GM13976 (cell line): ENCODE results near the gene CFAP161.

Experiments
- DNase-seq: peaks from one replicate; pipeline ENCODE4 v3.0.0; 2012; ENCODE audit warnings: low spot score
- in situ Hi-C: fragments of 300-500 bp; cut with MboI; formaldehyde crosslinking; loops from one replicate; pipeline ENCODE4 v1.12.0; 2022; ENCODE audit warnings: low sequenced_read_pairs, mixed read lengths, inconsistent platforms; ENCODE audit not compliant: unreplicated experiment
- TF ChIP-seq, protein P1 (sequence below): IDR thresholded peaks from 2 replicates; pipeline ENCODE4 v1.5.1; 2012; ENCODE audit warnings: borderline replicate concordance, mild to moderate bottlenecking; ENCODE audit not compliant: insufficient read depth; ENCODE audit errors: extremely low read depth, missing control alignments, control extremely low read depth

The CFAP161 gene

DNA sequence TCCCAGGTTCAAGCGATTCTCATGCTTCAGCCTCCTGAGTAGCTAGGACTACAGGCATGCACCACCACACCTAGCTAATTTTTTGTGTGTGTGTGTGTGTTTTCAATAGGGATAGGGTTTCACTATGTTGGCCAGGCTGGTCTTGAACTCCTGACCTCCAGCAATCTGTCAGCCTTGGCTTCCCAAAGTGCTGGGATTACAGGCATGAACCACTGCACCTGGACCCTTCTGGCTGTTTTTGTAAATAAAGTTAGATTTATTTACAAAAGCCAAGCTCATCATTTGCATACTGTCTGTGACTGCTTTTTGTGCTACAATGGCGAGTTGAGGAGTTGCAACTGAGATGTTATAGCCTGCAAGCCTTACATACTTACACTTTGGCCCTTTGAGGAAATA is 34.1 kb downstream of the CFAP161 start:
- TF ChIP-seq, protein P1, sequence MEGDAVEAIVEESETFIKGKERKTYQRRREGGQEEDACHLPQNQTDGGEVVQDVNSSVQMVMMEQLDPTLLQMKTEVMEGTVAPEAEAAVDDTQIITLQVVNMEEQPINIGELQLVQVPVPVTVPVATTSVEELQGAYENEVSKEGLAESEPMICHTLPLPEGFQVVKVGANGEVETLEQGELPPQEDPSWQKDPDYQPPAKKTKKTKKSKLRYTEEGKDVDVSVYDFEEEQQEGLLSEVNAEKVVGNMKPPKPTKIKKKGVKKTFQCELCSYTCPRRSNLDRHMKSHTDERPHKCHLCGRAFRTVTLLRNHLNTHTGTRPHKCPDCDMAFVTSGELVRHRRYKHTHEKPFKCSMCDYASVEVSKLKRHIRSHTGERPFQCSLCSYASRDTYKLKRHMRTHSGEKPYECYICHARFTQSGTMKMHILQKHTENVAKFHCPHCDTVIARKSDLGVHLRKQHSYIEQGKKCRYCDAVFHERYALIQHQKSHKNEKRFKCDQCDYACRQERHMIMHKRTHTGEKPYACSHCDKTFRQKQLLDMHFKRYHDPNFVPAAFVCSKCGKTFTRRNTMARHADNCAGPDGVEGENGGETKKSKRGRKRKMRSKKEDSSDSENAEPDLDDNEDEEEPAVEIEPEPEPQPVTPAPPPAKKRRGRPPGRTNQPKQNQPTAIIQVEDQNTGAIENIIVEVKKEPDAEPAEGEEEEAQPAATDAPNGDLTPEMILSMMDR, result no peak
- in situ Hi-C loops, result no loop called here

DNA sequence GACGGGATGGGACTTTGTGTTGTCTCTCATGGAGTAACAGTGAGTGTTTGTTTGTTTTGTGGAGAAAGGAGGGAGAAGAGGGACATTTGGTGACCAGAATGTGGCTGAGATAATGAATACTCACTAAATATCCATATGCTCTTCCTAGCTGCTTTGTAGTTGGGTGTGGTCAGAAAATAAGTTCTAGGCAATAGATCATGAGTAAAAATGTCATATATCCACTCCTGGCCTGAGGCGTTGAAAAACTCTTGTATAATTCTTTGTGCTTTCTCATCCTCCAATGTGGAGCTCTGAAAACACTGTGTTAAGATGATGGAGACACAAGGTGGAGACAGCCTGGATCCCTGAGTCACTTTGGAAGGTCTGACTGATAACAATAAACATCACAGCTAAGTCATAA is 34.6 kb downstream of the CFAP161 start:
- in situ Hi-C loops, result no loop called here
- TF ChIP-seq, protein P1, result no peak
- DNase-seq, result no peak

More for the DNA sequence above, 34.1 kb downstream of the CFAP161 start:
- no peak for DNase-seq

DNA sequence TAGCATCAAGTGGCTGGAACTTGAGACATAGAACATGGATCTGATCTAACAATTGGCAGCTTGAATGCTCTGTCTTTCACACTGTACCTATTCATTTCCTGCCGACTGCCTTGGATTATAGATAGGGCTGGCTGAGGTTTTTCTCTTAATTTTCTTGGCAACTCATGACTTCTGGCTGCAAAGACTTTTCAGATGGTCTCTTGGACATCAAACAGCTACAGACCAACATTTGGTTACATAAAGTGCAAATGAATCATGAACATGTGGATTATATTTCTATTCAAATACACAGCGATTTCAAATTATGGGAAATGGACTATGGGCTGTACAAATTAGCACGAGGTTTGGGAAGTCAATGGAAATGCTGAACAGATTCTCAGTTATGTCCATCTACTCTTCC is 36.4 kb downstream of the CFAP161 start:
- TF ChIP-seq, protein P1, result no peak
- no peak for DNase-seq
- in situ Hi-C loops, result no loop called here

DNA sequence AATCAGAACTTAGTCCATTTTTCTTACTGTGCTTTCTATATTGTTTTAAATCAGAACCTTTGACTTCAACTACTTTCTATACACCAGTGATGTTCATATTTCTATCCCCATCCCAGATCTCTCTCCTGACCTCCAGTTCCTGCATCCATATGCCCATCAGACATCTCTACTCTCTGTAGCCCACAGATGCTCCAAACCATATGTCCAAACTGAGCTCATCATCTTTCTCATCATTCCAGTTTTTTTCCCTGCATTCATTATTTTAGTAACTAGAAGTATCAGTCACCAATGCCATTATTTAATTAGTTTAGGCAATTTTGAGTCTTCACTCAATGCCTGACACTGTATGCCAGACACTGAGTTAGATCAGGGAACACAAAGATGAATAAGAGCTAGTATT is 37.2 kb downstream of the CFAP161 start:
- in situ Hi-C loops, result no loop called here

DNA sequence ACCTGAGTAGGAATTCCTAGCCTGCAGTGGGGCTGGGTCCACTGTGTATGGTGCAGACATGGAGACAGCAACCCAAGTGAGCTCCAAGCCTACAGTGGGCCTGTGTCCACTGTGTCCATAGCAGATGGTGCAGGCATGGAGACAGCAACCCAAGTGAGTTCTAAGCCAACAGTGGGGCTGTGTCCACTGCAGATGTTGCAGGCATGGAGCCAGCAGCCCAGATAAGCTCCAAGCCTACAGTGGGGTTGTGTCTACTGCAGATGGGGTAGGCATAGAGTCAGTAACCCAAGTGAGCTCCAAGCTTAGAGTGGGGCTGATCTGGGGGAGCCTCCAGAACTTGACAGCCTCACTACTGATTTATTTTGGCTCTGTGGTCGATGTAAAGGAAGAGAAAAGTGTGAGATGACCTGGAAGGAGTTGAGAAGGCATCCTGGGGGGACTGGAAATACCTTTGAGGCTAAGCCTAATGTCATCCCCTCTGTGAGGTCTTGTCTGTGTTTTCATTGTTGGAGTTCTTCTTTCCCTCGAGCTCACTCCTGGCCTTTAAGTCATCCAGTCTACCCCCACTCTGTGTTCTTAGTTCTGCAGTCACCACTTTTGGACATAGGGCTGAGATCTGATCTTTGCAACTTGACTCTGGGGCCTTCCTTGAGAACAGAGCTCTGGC is 40.2 kb downstream of the CFAP161 start:
- in situ Hi-C loops, result no loop called here

More for the DNA sequence above, 37.2 kb downstream of the CFAP161 start:
- no peak for DNase-seq
- TF ChIP-seq, protein P1, result no peak

DNA sequence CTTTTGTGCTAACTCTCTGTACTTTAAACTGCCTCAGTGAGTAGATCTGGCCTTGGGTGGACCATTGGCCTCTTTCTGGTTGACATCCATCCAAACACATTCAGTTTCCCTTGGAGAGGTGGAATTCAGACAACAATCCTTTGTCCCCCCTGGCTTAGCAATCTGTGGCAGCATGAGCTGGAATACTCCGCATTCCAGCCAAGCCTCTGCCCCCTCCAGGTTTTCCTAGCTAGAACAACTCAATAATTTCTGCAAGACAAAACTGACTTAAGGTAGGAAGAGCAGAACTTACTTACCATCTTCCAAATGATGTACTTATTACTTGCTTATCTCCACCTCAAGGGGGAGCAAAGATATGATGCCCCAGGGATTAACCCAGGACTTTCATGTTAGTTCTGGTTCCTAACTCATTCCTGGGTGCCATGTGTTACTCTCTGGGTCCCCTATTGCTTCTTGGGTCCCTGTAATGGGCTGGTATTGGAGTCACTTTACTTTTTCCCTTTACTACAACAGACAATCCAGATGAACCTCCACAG is 40.8 kb downstream of the CFAP161 start:
- DNase-seq, result no peak
- in situ Hi-C loops, result no loop called here
- TF ChIP-seq, protein P1, result no peak

More for the DNA sequence above, 40.2 kb downstream of the CFAP161 start:
- TF ChIP-seq, protein P1, result no peak
- no peak for DNase-seq
